Stimulated activated naive CD4-positive, alpha-beta T cell treated with Interleukin-2 at 50 U/mL for 16 hours (primary cell): ENCODE measurements around the gene CHCHD6.

Experiments used
- DNase-seq: peaks from one replicate; lab custom pipeline; 2025; lab: John Stamatoyannopoulos, UW

Gene CHCHD6

DNA sequence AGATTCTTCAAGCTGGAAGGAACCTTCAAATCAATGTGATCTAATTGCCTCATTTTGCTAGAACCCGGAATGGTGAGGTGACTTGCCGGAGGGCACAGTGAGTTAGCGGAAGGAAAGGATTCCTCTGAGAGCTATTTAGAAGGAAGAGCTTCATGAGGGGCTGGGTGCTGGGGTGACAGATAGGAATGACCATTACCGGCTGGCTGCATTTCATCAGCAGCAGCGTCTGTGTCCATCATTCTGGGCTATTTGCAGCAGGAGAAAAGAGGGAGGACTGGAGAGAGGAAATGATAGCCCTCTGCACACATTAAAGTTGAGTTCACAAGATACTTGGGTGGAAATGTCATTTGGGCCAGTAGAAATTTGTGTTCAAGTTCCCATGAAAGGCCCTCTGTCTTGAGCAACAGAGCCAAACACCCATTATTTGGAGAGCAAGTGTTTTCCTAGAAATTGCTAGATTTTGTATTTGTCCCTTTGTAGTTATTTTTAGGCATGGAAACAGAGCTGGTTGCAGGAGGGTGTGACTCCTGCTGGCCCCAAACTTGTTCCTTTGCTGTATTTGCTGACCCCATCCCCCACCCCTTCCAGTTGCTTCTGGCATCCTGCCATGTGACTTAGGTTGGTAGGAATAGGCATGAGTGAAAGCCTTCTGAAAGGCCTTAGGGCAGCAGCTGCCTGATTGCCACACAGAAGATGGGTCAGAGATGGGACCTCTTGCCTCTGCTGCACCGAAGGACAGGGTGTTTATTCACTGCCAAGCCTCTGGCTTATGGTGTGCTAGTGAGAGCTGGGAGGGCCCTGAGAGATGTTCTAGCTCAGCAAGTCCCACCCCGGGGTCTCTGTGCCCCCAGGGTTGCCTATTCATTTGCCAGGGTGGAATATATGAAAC is 191.4 kb downstream of the CHCHD6 start:
- no peak for DNase-seq

DNA sequence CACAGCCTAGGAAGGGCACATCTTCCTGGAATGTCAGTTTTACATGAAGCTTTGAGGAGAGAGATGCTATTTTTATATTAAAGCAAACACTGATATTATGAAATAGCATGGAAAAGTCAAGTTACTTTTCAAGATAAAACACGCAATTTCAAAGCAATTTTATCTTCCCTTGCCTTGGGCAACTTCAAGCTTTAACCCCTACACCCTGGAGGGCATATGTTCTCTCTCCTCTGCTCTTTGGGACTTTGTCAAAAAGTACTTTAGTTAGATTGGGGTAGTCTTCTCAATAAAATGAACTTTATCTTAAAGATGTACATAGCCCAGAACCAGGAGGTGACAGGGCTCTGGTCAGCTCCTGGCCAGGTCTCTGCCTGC is 192.0 kb downstream of the CHCHD6 start:
- DNase-seq = no peak

DNA sequence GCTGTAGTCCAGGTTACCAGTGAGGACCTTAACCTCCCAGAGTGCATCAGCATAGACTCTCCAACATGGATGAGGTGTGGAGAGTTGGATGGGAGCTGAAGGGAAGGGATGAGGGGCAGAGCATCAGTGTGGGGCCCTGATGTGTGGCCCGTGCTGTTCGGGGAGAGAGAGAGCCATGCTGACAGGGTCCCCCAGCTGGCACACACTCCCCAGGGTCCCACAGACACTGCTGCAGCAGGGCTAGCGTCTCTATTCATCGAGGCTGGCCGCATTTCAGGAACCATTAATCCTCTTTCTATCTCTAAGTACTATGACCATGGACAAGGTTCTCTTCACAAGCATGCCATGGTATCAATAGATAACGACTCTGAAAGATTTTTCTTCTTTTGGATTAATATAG is 192.9 kb downstream of the CHCHD6 start:
- no peak for DNase-seq

DNA sequence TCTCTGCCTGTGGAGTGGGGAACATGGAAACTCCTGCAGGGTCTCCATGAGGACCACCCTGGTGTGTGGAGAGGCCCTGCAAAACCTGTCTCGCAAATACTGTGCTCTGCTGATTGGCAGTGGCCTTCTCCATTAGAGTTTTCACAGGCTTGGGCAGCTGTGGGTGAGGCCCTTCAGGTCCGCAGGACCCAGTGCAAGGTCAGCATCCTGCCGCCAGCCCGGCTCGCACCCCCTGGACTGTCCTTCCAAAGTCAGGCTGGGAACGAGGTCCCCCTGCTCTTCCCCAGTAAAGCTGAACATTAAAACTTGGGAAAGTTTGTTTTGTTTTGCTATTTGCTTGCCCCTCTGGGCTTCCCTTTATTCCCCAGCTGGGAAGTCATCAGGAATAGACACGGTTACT is 193.9 kb downstream of the CHCHD6 start:
- DNase-seq = no peak

DNA sequence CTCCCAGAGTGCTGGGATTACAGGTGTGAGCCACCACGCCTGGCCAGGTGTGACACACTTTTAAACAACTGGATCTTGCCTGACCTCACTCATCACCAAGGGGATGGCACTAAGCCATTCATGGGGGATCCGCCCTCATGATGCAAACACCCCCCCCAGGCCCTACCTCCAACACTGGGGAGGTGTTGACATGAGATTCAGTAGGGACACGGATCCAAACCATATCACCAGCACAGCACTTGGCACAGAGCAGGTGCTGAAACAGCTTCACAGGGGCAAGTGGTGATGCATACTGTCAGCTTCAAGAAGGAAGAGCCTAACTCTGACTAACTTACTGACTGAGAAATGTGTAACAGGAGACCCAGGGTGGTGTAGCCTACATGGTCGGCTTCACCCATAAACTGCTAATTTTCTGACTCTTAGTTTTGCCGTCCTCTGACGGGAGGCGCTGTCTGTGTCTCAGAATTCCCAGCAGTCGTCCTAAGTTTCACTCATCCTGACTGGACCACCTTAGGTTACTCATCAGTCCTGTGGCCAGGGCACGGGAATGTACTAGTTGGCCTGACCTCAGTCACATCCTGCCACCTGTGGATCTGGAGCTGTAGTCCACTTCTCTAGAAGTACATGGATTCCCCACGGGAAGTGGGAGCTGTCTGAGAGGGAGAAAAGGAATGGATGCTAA is 197.0 kb downstream of the CHCHD6 start:
- DNase-seq = no peak

DNA sequence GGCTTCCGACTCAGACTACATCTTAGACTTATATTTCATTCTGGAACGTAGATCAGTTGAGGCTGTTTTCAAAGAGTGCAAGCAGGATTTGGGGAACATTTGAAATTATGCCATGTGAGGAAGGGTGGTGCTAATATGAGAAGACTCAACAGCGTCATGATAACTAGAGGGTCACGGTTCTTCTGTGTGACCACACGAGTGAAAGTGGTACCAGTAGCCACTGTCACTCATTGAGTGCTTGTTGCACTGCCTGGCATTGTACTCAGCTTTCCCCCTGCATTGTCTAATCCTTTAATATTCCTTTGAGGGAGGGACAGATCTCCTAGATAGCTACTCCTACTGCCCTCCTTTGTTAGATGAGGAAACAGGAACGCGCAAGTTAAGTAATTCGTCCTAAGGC is 197.6 kb downstream of the CHCHD6 start:
- no peak for DNase-seq

DNA sequence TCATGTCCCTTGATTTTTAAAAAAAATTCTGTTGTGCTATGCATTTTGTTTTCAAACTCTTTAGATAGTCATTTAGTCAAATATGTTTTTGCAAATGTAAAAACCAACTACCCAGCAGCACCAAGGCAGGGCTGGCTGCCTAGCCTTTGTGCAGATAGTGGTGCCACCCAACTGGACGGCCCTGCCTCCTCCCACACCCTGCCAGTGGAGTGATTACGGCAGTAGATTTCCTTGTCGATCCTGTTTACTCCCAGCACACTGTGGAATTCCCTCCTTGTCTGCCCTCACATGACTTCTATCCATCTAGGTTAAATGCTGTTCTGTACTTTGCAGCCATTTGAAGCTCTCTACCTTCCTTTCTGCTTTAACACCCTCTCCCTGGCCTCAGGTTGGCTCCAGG is 199.5 kb downstream of the CHCHD6 start:
- DNase-seq = no peak

DNA sequence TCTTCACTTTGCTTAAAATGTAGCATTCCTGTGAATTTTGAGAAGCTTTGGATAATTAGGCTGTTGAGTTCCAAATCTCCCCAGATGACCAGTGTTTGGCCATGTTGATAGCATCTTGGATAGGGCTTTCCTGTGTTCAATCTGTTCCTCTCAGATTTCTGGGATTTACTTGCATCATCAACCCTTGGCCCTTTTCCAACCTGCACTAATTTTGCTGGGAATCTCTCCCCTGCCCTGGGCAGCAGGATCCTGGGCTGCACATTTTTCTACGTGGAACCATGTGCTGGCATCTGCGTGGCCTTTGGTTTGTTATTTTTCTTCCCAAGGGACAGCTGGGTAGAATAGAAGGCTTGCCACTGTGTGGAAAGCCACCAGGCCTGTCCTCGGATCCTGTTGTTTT is 203.5 kb downstream of the CHCHD6 start:
- DNase-seq = no peak

DNA sequence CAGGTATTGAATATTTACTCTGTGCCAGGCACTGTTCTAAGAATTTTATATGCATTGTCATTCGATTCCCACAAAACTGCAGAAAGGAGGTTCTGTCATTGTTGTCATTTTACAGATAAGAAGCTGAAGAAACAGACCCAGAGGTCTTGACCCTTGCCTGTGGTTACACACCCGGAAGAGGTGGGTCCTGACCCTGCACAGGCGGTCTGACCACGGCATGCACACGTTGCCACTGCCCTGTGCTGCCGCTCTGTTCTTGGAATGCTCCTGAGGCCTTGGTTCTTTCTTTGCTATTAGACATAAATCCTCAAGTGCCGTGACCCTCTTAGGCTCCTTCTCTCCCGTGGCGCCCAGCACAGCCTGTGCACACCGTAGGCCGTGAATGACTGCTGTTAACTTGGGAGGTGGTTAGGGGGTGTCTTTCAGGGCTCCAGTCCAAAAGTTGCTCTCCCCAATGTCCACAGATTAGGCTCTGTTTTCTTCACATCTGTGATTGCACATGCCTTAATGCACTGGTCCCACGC is 204.8 kb downstream of the CHCHD6 start:
- DNase-seq = no peak

DNA sequence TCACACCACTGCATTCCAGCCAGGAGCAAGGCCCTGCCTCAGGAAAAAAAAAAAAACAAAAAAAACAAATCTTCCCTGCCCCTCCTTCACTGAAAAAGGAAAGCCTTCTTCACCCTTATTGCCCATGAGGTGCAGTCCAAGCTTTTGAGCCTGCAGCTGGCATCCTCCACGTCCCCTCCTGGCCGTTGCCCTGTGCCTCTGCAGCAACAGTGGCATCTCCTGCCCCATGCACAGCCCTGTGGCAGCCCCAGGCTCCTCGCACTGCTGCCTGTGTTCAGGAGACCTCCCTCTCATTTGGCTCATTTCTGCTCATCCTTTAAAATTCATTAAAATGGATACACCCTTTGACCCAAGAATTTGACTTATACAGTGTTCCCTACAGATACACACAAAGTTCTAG is 206.2 kb downstream of the CHCHD6 start:
- DNase-seq = no peak

DNA sequence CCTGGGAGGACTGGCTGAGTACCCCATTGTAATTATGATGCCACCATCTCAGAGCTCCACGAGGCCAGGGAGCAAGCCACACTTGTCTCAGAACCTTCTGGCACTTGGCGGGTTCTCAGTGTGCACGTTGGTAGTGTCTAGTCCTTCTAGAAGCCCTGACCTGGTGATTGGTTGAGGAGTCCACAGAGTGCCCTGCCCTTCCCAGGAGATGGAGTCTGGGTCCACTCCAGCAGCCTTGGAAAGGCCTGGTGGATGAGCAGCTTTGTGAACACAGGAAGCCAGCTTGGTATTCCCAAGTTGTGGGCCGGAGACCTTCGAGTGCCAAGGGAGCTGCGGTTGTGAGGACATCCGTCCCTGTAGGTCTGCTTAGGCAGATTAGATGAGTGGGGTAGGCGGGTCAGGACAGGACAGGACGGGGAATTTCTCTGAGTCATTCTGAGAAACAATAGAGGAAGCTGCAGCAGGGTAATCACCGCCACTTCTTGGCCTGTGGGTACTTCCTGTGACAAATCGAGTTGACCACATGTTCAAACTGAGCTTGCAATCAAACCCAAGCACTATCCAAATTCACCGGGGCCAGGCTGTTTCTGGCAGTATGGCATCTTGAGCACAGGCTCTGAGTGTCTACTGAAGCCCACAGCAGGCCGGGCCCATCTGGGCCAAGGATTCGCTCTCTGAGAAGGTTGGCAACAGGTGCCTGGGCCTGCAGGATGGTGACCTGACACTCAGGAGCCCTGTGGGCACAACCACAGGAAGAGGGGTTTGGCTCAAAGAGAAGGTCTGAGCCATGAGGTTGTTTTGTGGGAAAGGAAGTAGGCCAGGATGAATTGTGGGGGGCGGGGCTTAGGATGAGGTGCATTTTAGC is 207.4 kb downstream of the CHCHD6 start:
- peak; percentile 55 for DNase-seq

DNA sequence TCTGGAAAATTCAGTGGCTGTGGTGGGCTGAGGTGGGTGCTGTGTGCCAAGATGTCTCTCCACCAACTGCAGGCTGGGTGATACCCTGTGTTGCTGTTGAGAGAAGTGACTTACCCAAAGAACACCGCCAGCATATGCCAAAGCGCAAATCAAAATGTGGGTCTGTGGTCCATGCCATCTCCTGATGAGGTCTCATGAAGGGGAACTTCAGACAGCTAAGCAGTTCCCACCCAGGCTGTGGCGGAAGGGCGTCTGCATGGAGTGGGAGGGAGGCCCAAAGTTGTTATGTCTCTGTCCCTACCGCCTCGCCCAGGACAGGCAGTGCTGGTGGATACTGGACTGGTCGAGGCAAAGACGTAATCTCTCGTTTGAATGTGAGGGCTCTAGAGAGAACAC is 208.0 kb downstream of the CHCHD6 start:
- no peak for DNase-seq

DNA sequence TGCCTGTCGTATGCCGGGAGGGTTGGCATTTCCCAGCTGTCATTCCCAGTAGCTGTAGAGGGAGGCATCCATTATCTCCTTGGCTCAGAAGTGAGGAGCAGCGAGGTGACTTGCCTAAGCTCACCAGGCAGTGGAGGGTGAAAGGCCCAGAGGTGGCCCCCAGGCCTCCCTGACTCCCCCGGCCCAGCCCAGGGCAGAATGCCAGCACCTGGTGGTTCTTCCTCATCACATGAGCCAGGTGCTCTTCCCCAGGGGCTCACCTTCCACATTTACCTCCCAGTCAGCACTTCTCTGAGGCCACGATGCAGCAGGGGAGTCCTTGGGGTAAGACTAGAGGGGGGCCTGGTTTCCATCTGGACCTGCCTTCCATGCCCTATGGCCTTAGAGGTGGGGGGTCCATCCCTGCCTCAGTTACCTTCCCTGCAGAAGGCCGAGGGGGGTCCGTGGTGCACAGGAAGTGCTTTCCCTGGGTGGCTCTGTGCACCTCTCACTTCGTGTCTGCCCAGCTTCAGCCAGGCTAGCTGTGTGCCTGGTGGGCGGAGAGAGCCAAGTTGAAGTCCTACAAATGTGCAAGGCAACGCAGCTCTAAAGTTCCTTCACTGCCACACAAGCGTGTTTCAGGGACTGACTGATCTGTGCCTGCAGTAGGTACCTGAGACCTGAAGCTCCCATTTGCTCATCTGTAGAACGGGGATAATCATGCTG is 208.6 kb downstream of the CHCHD6 start:
- DNase-seq = no peak

DNA sequence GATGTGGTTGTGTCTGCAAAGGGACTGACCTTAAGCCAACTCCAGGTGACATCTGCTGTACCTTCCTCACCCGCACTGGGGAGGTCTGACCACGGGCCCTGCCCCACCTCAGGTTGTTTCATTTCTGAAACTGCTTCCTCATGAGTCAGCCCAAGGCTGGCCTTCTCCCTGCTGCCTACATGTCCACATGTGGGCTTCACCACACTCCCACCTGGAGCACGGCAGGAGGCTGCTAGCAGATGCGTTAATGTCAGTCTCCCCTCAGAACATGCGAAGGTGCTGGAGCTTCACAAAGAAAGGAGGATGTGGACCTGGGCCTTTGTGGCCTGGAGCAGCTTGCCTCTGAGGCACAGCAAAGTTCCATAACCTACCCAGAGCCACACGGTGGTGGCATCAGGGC is 209.5 kb downstream of the CHCHD6 start:
- DNase-seq = no peak

DNA sequence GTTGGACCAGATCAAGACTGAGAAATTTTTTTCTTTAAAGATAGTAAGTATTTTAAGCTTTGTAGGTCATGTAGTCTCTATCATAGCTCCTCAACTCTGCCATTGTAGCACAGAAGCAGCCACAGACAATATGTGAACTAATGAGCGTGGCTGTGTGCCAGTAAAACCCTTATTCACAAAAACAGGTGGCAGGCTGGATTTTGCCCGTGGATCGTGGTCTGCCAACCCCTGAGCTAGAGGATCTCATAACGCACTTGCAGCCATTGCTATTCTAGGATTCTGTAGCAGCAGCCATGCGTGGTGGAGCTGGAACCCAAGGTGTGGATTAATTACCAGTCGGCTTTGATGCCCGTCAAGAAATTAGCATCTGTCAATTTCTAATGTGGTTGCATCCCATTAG is 210.2 kb downstream of the CHCHD6 start:
- DNase-seq = no peak

DNA sequence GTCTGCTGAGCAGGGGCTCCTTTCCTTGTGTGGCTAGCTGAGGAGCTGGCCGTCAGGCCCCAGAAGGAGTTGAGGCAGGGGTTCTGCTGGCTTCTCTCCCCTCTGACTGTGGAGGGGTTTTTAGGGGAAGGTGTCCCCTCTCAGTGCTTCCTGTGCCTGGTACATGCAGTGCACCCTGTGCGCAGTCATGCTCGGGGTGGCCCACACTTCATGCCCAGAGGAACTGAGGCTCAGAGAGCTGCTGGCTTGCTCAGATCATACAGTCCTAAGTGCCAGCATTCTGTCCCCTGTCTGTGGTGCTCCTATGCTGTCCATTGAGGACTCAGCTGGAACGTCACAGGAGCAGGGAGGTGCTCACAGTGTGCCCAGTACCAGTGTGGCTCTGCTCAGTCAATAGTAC is 211.0 kb downstream of the CHCHD6 start:
- DNase-seq = no peak

DNA sequence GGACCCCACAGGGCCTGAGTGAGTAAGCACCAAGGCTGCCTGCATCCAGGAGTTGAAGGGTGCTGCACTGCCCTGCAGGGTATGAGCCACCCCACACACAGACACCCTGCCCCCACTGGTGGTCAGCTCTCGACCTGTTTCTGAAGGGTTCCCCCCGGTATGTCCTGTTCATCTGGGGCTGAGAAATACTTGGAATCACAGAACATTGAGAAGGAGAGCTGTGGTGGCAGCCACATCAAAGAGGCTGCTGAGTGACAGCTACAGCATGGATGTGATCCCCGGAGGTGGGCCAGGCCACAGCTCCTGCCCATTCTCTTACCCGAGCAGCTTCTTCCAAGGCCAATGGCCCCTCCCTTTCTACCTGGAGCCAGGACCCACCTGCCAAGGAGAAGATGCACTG is 212.5 kb downstream of the CHCHD6 start:
- DNase-seq = no peak

DNA sequence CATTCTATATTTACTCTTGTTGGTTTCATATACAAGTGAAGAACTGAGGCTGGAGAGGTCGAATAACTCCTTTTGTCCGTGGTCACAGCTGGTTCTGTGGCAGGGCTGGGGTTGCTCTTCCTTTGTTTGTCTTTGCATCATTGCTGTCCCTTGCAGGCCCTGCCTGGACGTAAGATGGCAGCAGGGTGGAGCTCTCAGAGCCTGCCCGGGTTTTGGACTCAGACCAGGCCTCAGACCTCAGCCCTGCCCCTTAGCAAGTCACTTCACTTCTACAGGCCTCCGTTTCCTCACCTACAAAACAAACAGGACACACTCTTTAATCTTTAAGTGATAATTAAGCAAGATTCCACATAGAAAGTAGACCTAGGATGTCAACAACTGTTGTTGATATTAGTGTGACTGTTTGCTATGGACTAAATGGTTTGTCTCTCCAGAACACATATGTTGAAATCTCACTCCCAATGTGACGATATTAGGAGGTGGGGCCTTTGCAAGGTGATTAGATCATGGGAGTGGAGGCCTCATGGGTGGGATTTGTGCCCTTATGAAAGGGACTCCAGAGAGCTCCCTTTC is 213.3 kb downstream of the CHCHD6 start:
- no peak for DNase-seq

DNA sequence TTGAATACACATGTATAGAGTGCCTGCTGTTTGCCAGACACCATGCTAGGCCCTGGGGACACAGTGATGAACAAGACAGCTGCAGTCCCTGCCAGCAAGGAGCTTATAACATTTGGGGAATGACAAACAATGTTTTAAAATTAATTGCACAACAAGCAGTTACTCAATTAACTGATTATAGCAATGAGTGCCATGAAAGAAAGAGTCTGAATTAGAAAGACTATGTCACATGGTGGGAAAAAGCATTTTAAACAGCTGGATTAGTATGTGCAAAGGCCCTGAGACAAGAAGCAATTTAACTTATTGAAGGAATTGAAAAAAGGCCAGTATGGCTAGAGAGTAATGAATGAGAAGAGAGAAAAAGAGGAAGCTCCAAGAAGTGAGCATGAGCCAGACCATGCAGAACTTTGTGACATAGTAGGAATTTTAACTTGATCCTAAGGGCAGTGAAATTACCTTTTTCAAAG is 214.3 kb downstream of the CHCHD6 start:
- DNase-seq = no peak

DNA sequence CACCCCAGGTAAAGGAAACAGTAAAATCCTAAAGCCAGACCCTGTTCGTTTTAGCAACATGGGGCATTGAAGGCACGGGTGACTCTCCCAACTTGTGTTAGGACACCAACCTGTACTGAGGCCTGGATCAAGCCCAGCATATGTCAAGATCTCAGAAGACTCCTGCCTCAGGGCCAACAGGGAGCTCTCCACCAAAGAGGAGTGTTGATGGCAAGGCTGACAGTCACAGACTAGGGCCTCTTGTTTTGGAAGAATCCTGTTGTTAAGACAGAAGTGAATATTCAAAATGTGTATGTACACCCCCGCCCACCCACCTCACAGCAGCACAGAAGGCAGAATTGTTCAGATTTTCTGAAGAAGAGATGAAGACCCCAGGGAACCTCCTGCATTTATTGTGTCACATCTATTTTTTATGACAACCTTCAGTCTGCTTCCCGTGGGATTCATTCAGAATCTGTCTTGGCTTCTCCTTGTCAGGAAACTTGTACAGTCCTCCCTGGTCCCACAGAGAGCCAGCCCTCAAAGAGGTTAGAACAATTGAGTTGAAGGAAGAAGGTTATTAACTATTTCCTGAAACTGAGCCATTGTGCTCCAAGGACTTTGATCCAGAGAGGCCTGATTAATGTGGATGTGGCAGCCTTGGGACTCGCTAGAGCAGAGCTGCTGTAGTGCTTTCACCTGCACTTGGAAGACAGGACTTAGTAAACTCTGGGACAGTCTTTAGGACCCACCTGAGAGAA is 217.2 kb downstream of the CHCHD6 start:
- DNase-seq = no peak

DNA sequence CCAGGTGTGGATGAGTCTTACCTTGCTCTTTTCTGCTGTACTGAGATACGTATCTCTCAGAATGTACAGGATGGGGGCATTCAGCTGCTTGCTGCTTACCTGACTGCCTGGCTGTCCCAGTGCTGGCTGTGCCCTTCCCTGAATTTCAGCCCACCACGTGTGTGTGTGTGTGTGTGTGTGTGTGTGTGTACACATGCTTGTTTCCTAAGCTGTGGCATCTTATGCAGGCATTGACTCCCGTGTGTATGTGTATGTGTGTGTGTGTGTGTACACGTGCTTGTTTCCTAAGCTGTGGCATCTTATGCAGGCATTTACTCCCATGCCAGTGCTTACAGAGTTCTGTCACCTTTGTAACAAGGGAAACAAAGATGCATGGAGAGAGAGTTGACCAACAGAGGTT is 218.4 kb downstream of the CHCHD6 start:
- DNase-seq = no peak
